Nephron (organoid): ENCODE results near the gene HORMAD2.

Experiments used
- H3K27ac Mint-ChIP-seq, 3 experiments: 2 replicates each; pipeline ENCODE4 v1.8.0; 2020; ENCODE audit warnings: mixed read lengths in 3 of 3, mild to moderate bottlenecking in 2 of 3, moderate library complexity in 1 of 3
- H3K27me3 Mint-ChIP-seq: 2 replicates; pipeline ENCODE4 v1.8.0; 2021; ENCODE audit warnings: low read depth, mild to moderate bottlenecking, moderate library complexity, mixed read lengths
- H3K36me3 Mint-ChIP-seq: 2 replicates; pipeline ENCODE4 v1.8.0; 2020; ENCODE audit warnings: low read depth, mixed read lengths
- H3K4me1 Mint-ChIP-seq: 2 replicates; pipeline ENCODE4 v1.8.0; 2020; ENCODE audit warnings: mixed read lengths
- H3K4me3 Mint-ChIP-seq, 3 experiments: 2 replicates each; pipeline ENCODE4 v1.8.0; 2020; ENCODE audit warnings: mild to moderate bottlenecking in 3 of 3, mixed read lengths in 3 of 3, moderate library complexity in 2 of 3
- H3K9me3 Mint-ChIP-seq: 2 replicates; pipeline ENCODE4 v1.8.0; 2020; ENCODE audit warnings: mixed read lengths
- CTCF ChIP-seq, 3 experiments: fragments of 200-600 bp; sonication (generic); IDR thresholded peaks; one replicate each; pipeline ENCODE4 v1.5.0; 2021; ENCODE audit warnings: antibody characterized with exemption in 3 of 3; ENCODE audit not compliant: unreplicated experiment in 3 of 3

The HORMAD2 gene

GRCh38 chr22:30158277-30158676, 78.0 kb downstream of the HORMAD2 start:
- Mint-ChIP-seq H3K27ac (no peak overlapping the region), H3K4me1 (peaks cover 26% of the 10 kb centered on the region), H3K36me3 (no peaks in the 10 kb centered on the region), H3K9me3 (no peaks in the 10 kb centered on the region), H3K4me3 (no peak overlapping the region), H3K27me3 (no peaks in the 10 kb centered on the region)
- TF ChIP-seq CTCF (IDR thresholded peaks at IDR 0.05; ENCODE audit: unreplicated experiment in 3 of 3): no peak

DNA sequence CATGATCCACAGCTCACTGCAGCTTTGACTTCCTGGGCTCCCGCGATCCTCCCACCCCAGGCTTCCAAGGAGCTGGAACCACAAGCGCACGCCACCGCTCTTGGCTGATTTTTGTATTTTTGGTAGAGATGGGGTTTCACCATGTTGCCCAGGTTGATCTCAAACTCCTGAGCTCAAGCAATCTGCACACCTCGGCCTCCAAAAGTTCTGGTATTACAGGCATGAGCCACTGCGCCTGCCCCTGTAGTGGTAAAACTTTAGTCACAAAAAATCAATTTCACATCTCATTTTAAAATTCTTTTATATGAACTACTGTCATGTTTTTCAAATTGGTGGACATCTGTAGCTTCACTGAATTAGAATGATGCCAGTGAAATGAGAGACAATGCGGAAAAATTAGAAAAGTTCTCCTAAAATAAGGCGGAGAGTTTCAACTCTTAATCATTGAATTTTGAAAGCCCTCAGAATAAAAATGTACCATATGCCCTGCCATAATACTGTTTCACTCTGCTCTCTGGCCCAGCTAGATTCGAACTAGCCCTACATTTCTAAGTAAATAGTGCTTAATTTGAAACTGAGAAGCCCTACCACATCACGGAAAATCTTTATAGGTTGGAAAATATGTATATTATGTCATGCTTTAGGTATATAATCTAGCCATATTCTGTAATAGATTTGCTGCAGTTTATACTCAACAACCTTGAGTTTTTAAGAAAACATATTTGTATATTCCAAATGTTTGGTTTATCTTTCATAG, 78.7 kb downstream of the HORMAD2 start:
- no peaks in the 10 kb centered on the region for H3K27me3 Mint-ChIP-seq
- H3K4me1 Mint-ChIP-seq: peaks cover 26% of the 10 kb centered on the region
- no peak overlapping the region for H3K4me3 Mint-ChIP-seq
- no peaks in the 10 kb centered on the region for H3K36me3 Mint-ChIP-seq
- H3K9me3 Mint-ChIP-seq: no peaks in the 10 kb centered on the region
- H3K27ac Mint-ChIP-seq: peak overlapping the region; percentile 30 to 83 (median 56)
- no peak for TF ChIP-seq CTCF (IDR thresholded peaks at IDR 0.05; ENCODE audit: unreplicated experiment in 3 of 3)

DNA sequence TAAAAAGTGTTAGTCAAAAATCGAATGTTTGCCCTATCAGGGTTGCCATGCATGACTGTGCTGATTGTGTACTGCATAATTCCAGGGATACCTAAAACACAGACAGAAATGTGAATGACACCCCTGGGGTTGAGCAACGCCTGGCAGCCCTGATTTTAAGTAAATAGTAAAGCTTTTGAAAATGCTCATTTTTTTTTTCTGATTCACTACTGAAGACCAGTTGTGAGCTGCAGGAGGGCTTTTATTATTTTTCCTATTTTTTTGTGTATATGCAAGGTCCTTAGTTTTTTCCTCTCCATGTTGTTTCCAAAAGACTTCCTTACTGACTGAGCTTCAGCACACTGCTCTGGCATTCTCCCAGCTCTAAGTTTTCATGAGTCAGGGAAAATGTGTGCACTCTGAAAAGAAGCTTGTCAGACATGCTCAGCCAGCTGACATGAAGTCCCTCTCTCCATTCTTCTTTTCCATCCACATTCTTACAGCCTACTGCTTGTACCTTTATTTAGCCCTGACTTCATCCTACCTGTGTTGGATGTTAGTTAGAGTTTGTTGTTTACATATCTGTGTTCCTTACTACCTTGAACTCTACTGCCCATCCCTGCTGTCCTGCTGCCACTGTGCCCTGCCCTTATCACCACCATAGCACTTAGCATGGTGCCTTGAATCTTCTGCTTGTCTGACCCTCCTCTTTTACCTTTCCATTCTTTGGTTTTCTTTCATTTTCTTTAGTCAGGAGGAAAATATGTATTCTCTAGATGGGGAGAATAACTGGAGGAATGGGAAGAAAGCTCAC, 79.5 kb downstream of the HORMAD2 start:
- H3K4me1 Mint-ChIP-seq: peaks cover 26% of the 10 kb centered on the region
- no peaks in the 10 kb centered on the region for H3K36me3 Mint-ChIP-seq
- no peaks in the 10 kb centered on the region for H3K27me3 Mint-ChIP-seq
- H3K4me3 Mint-ChIP-seq: no peak overlapping the region
- peak overlapping the region; percentile 44 to 83 (median 56) for H3K27ac Mint-ChIP-seq
- no peaks in the 10 kb centered on the region for H3K9me3 Mint-ChIP-seq
- TF ChIP-seq CTCF (IDR thresholded peaks at IDR 0.05; ENCODE audit: unreplicated experiment in 3 of 3): no peak

DNA sequence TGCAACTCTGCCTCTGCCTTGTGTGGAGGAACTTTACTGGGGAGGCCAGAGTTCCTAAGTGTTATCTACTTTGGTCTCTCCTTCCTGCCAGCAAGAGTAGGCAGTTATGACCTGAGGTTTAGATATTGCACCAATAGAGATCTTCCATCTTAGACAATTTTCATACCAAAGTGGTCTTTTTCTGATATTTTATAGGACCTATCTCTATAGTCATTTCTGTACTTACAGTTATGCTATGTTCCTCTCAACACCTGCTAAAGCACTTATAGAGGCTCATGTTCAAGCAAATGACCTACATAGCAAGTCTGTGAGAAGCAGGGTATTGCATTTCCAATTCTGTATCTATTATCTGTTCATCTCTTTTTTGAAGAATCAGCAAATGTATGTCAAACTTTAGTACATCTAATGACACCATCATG, 80.8 kb downstream of the HORMAD2 start:
- no peak overlapping the region for H3K27ac Mint-ChIP-seq
- TF ChIP-seq CTCF (IDR thresholded peaks at IDR 0.05; ENCODE audit: unreplicated experiment in 3 of 3): no peak
- H3K36me3 Mint-ChIP-seq: no peaks in the 10 kb centered on the region
- no peaks in the 10 kb centered on the region for H3K9me3 Mint-ChIP-seq
- no peaks in the 10 kb centered on the region for H3K27me3 Mint-ChIP-seq
- peaks cover 26% of the 10 kb centered on the region for H3K4me1 Mint-ChIP-seq
- no peak overlapping the region for H3K4me3 Mint-ChIP-seq

GRCh38 chr22:30167296-30167695, 87.0 kb downstream of the HORMAD2 start:
- Mint-ChIP-seq H3K4me3 (no peak overlapping the region), H3K27me3 (no peaks in the 10 kb centered on the region), H3K9me3 (no peaks in the 10 kb centered on the region), H3K4me1 (no peaks in the 10 kb centered on the region), H3K36me3 (no peaks in the 10 kb centered on the region), H3K27ac (no peak overlapping the region)
- TF ChIP-seq CTCF (IDR thresholded peaks at IDR 0.05; ENCODE audit: unreplicated experiment in 3 of 3): no peak
